GM18951 (cell line): ENCODE results near the gene ABCA1.

Experiments
- POLR2A ChIP-seq: IDR thresholded peaks from 4 replicates; pipeline ENCODE4 v1.6.1; 2011; ENCODE audit warnings: mild to moderate bottlenecking; ENCODE audit not compliant: insufficient read length, insufficient read depth; ENCODE audit errors: extremely low read depth
- in situ Hi-C: fragments of 300-500 bp; cut with MboI; formaldehyde crosslinking; loops from one replicate; pipeline ENCODE4 v1.12.0; 2022; ENCODE audit warnings: low sequenced_read_pairs, mixed read lengths, inconsistent platforms; ENCODE audit not compliant: unreplicated experiment

ABCA1 gene

DNA sequence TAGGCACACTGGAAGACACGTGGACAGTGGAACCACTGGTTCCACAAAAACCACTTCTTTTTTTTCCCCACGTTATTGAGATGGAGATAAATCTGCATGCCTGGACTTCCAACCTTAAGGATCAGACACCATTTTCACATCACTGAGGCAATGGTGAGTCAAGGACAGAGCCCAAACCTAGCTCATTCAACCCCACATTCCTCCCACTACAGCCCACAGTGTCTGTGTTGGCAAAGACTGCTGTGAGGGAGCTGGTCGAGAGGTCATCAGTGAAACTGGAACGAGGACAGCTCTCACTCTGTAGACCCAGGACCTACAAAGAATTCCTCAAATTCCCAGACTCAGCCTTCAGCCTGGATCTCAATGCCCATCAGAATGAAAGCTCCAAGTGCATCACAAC is 74.8 kb downstream of the ABCA1 start:
- TF ChIP-seq POLR2A = no peak
- in situ Hi-C loops = loop anchor here (25.0 kb wide), 1 partner anchor 309 kb away; no protein-coding TSS in a partner anchor

DNA sequence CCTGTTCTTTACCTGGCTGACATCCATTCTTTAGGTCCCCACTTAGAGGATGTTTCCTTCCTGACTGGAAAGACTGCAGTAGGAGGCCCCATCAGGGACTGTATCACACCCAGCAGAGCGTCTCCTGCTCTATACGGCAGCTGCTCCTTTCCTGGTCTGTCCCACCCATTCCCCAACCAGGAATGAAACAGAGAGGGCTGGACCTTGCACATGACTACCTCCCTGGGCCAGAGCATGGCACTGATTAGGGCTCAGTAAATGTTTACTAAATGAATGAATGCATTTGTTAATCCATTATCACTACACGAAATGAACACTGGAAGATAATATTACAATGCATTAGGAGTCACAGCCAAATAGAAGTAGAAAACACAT is 76.4 kb downstream of the ABCA1 start:
- no peak for TF ChIP-seq POLR2A
- in situ Hi-C loops = loop anchor here (25.0 kb wide), 1 partner anchor 311 kb away; no protein-coding TSS in a partner anchor

- in situ Hi-C loops = loop anchor here (25.0 kb wide), 1 partner anchor 311 kb away; no protein-coding TSS in a partner anchor
- no peak for TF ChIP-seq POLR2A
These were observed 77.0 kb downstream of the ABCA1 start for GRCh38 chr9:104850786-104851545.

- no peak for TF ChIP-seq POLR2A
- in situ Hi-C loops = no loop called here
These were observed 78.9 kb downstream of the ABCA1 start for GRCh38 chr9:104849023-104849422.

DNA sequence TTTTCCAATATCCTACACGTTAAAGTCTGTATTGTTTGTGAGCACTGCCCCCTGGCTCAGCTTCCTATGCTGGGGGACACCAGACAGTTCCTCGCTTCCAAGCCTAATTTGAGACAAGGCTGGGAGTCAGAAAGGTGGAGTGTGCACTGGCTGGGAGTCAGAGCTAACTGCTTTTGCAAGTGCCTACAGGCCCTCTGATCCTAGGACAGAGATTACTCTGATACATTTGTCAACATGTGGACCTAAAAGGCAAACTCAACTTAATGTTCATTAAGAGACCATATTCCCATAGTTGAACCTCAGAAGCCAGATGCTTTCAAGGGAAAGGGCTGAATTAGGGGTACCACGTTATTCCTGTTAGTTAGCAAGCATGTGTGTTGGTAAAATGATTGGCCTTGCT is 83.2 kb downstream of the ABCA1 start:
- in situ Hi-C loops = no loop called here
- no peak for TF ChIP-seq POLR2A

- in situ Hi-C loops = no loop called here
- no peak for TF ChIP-seq POLR2A
These were observed 84.2 kb downstream of the ABCA1 start for GRCh38 chr9:104843644-104844240.

- TF ChIP-seq POLR2A = no peak
- in situ Hi-C loops = no loop called here
These were observed 85.3 kb downstream of the ABCA1 start for GRCh38 chr9:104842698-104843097.

GRCh38 chr9:104841601-104842141 is 86.3 kb downstream of the ABCA1 start:
- in situ Hi-C loops = no loop called here
- no peak for TF ChIP-seq POLR2A

- no peak for TF ChIP-seq POLR2A
- in situ Hi-C loops = no loop called here
These were observed 89.0 kb downstream of the ABCA1 start for GRCh38 chr9:104838958-104839357.

- in situ Hi-C loops = no loop called here
- no peak for TF ChIP-seq POLR2A
These were observed 91.2 kb downstream of the ABCA1 start for GRCh38 chr9:104836767-104837166.

DNA sequence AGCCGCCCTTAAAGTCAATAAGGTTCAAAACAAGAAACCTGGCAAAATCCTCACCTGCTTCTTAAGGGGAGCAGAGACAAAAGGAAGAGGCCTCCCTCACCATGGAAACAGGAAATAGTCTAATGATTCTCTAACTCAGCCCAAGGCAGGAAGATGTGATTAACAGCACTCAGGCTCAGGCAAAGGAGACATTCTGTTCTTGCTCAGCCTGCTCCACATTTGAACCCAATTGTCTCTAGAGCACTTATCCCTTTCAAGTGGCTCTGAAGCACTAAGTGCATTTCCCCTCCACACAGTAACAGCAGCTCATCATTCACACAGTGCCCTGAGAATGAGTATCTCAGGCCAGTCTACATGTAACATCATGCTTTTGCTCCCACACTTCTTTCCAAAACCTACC is 91.7 kb downstream of the ABCA1 start:
- in situ Hi-C loops = no loop called here
- no peak for TF ChIP-seq POLR2A

- in situ Hi-C loops = no loop called here
- no peak for TF ChIP-seq POLR2A
These were observed 92.8 kb downstream of the ABCA1 start for GRCh38 chr9:104835161-104835560.

GRCh38 chr9:104833696-104834095 is 94.3 kb downstream of the ABCA1 start:
- TF ChIP-seq POLR2A = no peak
- in situ Hi-C loops = no loop called here

DNA sequence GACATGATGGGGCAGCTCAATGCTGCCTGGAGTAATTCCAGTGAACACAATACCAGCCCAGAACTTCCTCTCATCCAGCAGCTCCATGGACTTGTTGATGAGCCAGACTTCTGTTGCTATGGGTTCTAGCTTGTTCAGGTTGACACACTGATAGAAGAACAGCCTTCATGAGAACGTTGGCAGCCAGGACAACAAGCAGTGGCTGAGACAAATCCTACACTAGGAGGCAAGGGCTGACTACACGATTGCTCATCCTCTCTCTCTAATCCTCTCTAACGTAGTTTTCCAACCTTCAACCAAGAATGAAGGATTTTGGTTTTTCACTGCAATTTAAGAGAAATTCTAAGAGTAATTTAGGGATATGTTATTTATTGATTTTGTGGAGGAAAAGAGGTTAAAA is 96.3 kb downstream of the ABCA1 start:
- TF ChIP-seq POLR2A = no peak
- in situ Hi-C loops = no loop called here
